H7 (cell line): Measurements from ENCODE around the gene EPHA10. TPM values are rescaled to one million over a fixed set of nuclear protein-coding genes. Genes with fewer than 3 reads are reported as not detected.
A peak's percentile ranks its signal among the peaks of the same experiment; 100 is the strongest.

Experiments
- DNase-seq: peaks from one replicate; pipeline ENCODE4 v3.0.0; 2012
- H3K27me3 ChIP-seq: 2 replicates; pipeline ENCODE4 v1.6.0; 2011; ENCODE audit warnings: mild to moderate bottlenecking, low read length; ENCODE audit not compliant: control insufficient read depth, insufficient read depth
- H3K36me3 ChIP-seq: replicated peaks from 2 replicates; pipeline ENCODE4 v1.5.1; 2011; ENCODE audit warnings: low read length; ENCODE audit not compliant: control insufficient read depth, insufficient read depth
- H3K4me3 ChIP-seq: 2 replicates; pipeline ENCODE4 v1.5.1; 2011; ENCODE audit warnings: low read depth, mild to moderate bottlenecking, control low read depth, low read length, moderate library complexity; ENCODE audit not compliant: insufficient read depth
- total RNA-seq: library from RNA; depleted of rRNA; stranded (reverse); fragments of >200 nt; shearing (Covaris generic); gene quantifications from 2 replicates; pipeline ENCODE4 v1.2.3, GENCODE V29; 2014

EPHA10 gene
- total RNA-seq, 1 experiment from 2014 or later: 0.21 TPM

GRCh38 chr1:37732111-37732780 lies 32.7 kb downstream of the EPHA10 start:
- DNase-seq: peak; percentile 43
- Histone ChIP-seq H3K4me3 (no peak overlapping the region), H3K36me3 (no peaks in the 10 kb centered on the region), H3K27me3 (peaks cover 23% of the 10 kb centered on the region)

- H3K27me3 ChIP-seq: peaks cover 23% of the 10 kb centered on the region
- DNase-seq: no peak
- H3K36me3 ChIP-seq: no peaks in the 10 kb centered on the region
- no peak overlapping the region for H3K4me3 ChIP-seq
Observed at GRCh38 chr1:37731312-37732019, 33.5 kb downstream of the EPHA10 start.

- no peak overlapping the region for H3K4me3 ChIP-seq
- no peak for DNase-seq
- H3K27me3 ChIP-seq: peaks cover 18% of the 10 kb centered on the region
Observed at GRCh38 chr1:37730376-37730775, 34.5 kb downstream of the EPHA10 start.

GRCh38 chr1:37728416-37728815 lies 36.5 kb downstream of the EPHA10 start:
- Histone ChIP-seq H3K27me3 (peaks cover 6% of the 10 kb centered on the region; the same call in 1 of the 2 replicates), H3K4me3 (no peak overlapping the region), H3K36me3 (no peaks in the 10 kb centered on the region)
- no peak for DNase-seq

More at GRCh38 chr1:37730376-37730775, 34.5 kb downstream of the EPHA10 start:
- H3K36me3 ChIP-seq: no peaks in the 10 kb centered on the region

- Histone ChIP-seq H3K36me3 (no peaks in the 10 kb centered on the region), H3K4me3 (no peak overlapping the region), H3K27me3 (peaks cover 4% of the 10 kb centered on the region; the same call in 1 of the 2 replicates)
- DNase-seq: peak; percentile 41
Observed at GRCh38 chr1:37726751-37727585, 38.0 kb downstream of the EPHA10 start.

- peaks cover 4% of the 10 kb centered on the region; the same call in 1 of the 2 replicates for H3K27me3 ChIP-seq
- no peak overlapping the region for H3K4me3 ChIP-seq
- H3K36me3 ChIP-seq: no peaks in the 10 kb centered on the region
- DNase-seq: peak; percentile 41
Observed at GRCh38 chr1:37725851-37726613, 38.9 kb downstream of the EPHA10 start.

GRCh38 chr1:37724575-37724974 lies 40.3 kb downstream of the EPHA10 start:
- H3K4me3 ChIP-seq: no peak overlapping the region
- no peaks in the 10 kb centered on the region for H3K36me3 ChIP-seq
- peaks cover 4% of the 10 kb centered on the region; the same call in 1 of the 2 replicates for H3K27me3 ChIP-seq
- no peak for DNase-seq

- peaks cover 2% of the 10 kb centered on the region; the same call in 1 of the 2 replicates for H3K27me3 ChIP-seq
- DNase-seq: peak; percentile 40
- H3K36me3 ChIP-seq: no peaks in the 10 kb centered on the region
- H3K4me3 ChIP-seq: no peak overlapping the region
Observed at GRCh38 chr1:37723390-37724078, 41.4 kb downstream of the EPHA10 start.

- Histone ChIP-seq H3K36me3 (no peaks in the 10 kb centered on the region), H3K4me3 (no peak overlapping the region), H3K27me3 (no peaks in the 10 kb centered on the region; the same call in 1 of the 2 replicates)
- DNase-seq: peak; percentile 44
Observed at GRCh38 chr1:37723072-37723389, 41.9 kb downstream of the EPHA10 start.

GRCh38 chr1:37722181-37723071 lies 42.5 kb downstream of the EPHA10 start:
- Histone ChIP-seq H3K27me3 (no peaks in the 10 kb centered on the region), H3K4me3 (no peak overlapping the region), H3K36me3 (no peaks in the 10 kb centered on the region)
- DNase-seq: peak; percentile 32

GRCh38 chr1:37721565-37721964 lies 43.4 kb downstream of the EPHA10 start:
- no peak overlapping the region for H3K4me3 ChIP-seq
- peak; percentile 62 for DNase-seq
- no peaks in the 10 kb centered on the region for H3K27me3 ChIP-seq
- H3K36me3 ChIP-seq: no peaks in the 10 kb centered on the region

GRCh38 chr1:37720231-37721130 lies 44.4 kb downstream of the EPHA10 start:
- Histone ChIP-seq H3K4me3 (no peak overlapping the region), H3K36me3 (no peaks in the 10 kb centered on the region), H3K27me3 (no peaks in the 10 kb centered on the region)
- DNase-seq: peak; percentile 37
